H1 (cell line): ENCODE measurements around the gene PLXNA4. TPM values are rescaled to one million over a fixed set of nuclear protein-coding genes. Genes with fewer than 3 reads are reported as not detected.

ENCODE experiments used
- CTCF ChIA-PET: fragments of 300-600 bp; sonication (Branson Sonifier 250); formaldehyde crosslinking; loops from one replicate; lab custom pipeline; 2021; ENCODE audit not compliant: partially characterized antibody; lab: Charles Lee
- POLR2A ChIA-PET: fragments of 300-600 bp; sonication (Branson Sonifier 250); formaldehyde crosslinking; loops from one replicate; lab custom pipeline; 2021; ENCODE audit warnings: inconsistent platforms; ENCODE audit not compliant: partially characterized antibody; lab: Charles Lee
- DNase-seq, 2 experiments: peaks; one replicate each; pipeline versions ENCODE4 v3.0.0 to v3.0.0-alpha.2; 2010 to 2022; ENCODE audit warnings: low spot score in 2 of 2, low read depth in 1 of 2, mixed read lengths in 1 of 2
- FAIRE-seq: peaks from 2 replicates; lab custom pipeline; 2011; peaks lifted over from hg19 to GRCh38; lab: Jason Lieb, UNC
- H2AFZ ChIP-seq: 2 replicates; pipeline ENCODE4 v1.8.1; 2012; ENCODE audit warnings: low read length, inconsistent platforms
- H2AK5ac ChIP-seq: 2 replicates; pipeline ENCODE4 v1.6.1; 2013; ENCODE audit warnings: low read depth, low read length
- H2BK120ac ChIP-seq: replicated peaks from 2 replicates; pipeline ENCODE3; 2013; ENCODE audit warnings: low read depth, low read length, inconsistent platforms
- H2BK12ac ChIP-seq: 2 replicates; pipeline ENCODE4 v1.6.1; 2013; ENCODE audit warnings: low read depth, low read length
- H2BK15ac ChIP-seq: 2 replicates; pipeline ENCODE4 v1.6.1; 2013; ENCODE audit warnings: low read length
- H2BK20ac ChIP-seq: 2 replicates; pipeline ENCODE4 v1.6.1; 2013; ENCODE audit warnings: low read length
- H2BK5ac ChIP-seq: 2 replicates; pipeline ENCODE4 v1.6.1; 2013; ENCODE audit warnings: low read depth, low read length
- H3K14ac ChIP-seq: 2 replicates; pipeline ENCODE4 v1.6.1; 2013; ENCODE audit warnings: inconsistent platforms; ENCODE audit not compliant: insufficient read length
- H3K18ac ChIP-seq: 2 replicates; pipeline ENCODE4 v1.6.1; 2013; ENCODE audit warnings: low read length; ENCODE audit errors: extremely low read depth
- H3K23ac ChIP-seq: 2 replicates; pipeline ENCODE4 v1.6.1; 2013; ENCODE audit warnings: inconsistent platforms; ENCODE audit not compliant: insufficient read length
- H3K23me2 ChIP-seq: 2 replicates; pipeline ENCODE4 v1.6.1; 2013; ENCODE audit warnings: low read depth, low read length
- H3K27ac ChIP-seq: 2 replicates; pipeline ENCODE4 v1.6.1; 2011; ENCODE audit warnings: low read depth, low read length, inconsistent platforms
- H3K27me3 ChIP-seq, 4 experiments: replicated peaks in 1 of 4; 1 replicate in 1 of 4; 2 replicates in 3 of 4; pipeline versions ENCODE4 v1.6.1 to v1.8.1; 2011 to 2013; ENCODE audit warnings: low read length in 3 of 4, mild to moderate bottlenecking in 3 of 4, inconsistent platforms in 2 of 4, mixed read lengths in 2 of 4, moderate library complexity in 1 of 4; ENCODE audit not compliant: control insufficient read depth in 3 of 4, insufficient read depth in 3 of 4; ENCODE audit errors: extremely low read depth in 1 of 4
- H3K36me3 ChIP-seq, 4 experiments: 2 replicates each; pipeline versions ENCODE4 v1.6.1 to v1.8.1; 2011 to 2013; ENCODE audit warnings: mild to moderate bottlenecking in 4 of 4, low read length in 3 of 4, moderate library complexity in 2 of 4, control low read depth in 1 of 4, inconsistent platforms in 1 of 4; ENCODE audit not compliant: insufficient read depth in 4 of 4, control insufficient read depth in 2 of 4
- H3K4ac ChIP-seq: replicated peaks from 2 replicates; pipeline ENCODE3; 2013; ENCODE audit warnings: low read length, low read depth, mixed read lengths, inconsistent platforms; ENCODE audit not compliant: insufficient read length
- H3K4me1 ChIP-seq, 4 experiments: replicated peaks in 1 of 4; 1 replicate in 1 of 4; 2 replicates in 3 of 4; pipeline versions ENCODE4 v1.6.1 to v1.8.1; 2011 to 2013; ENCODE audit warnings: low read length in 3 of 4, inconsistent platforms in 2 of 4, mixed read lengths in 1 of 4; ENCODE audit not compliant: insufficient read depth in 4 of 4, control insufficient read depth in 3 of 4
- H3K4me2 ChIP-seq, 2 experiments: 2 replicates each; pipeline versions ENCODE4 v1.6.1 to v1.8.1; 2011 to 2013; ENCODE audit warnings: low read depth in 2 of 2, low read length in 2 of 2, control low read depth in 1 of 2, inconsistent platforms in 1 of 2, mild to moderate bottlenecking in 1 of 2; ENCODE audit not compliant: insufficient read depth in 1 of 2
- H3K4me3 ChIP-seq, 4 experiments: fragments of 200-600, 300-600 bp in 1 of 4; sonication (generic), shearing (Covaris generic), sonication (Bioruptor Twin) in 1 of 4; 2 replicates each; pipeline versions ENCODE4 v1.5.1 to v1.8.1; 2011 to 2016; ENCODE audit warnings: low read length in 4 of 4, low read depth in 3 of 4, control low read depth in 2 of 4, inconsistent platforms in 2 of 4, mild to moderate bottlenecking in 2 of 4, mixed read lengths in 1 of 4, moderate library complexity in 1 of 4; ENCODE audit not compliant: insufficient read depth in 2 of 4; ENCODE audit errors: extremely low read depth in 1 of 4
- H3K56ac ChIP-seq: replicated peaks from 2 replicates; pipeline ENCODE3; 2013; ENCODE audit warnings: low read depth, mild to moderate bottlenecking, mixed read lengths, low read length, inconsistent platforms; ENCODE audit not compliant: insufficient read length
- H3K79me1 ChIP-seq: 2 replicates; pipeline ENCODE4 v1.6.1; 2013; ENCODE audit warnings: low read depth, low read length, control low read depth
- H3K79me2 ChIP-seq, 2 experiments: 2 replicates each; pipeline versions ENCODE4 v1.6.1 to v1.8.1; 2012 to 2013; ENCODE audit warnings: low read length in 2 of 2, mild to moderate bottlenecking in 2 of 2, inconsistent platforms in 1 of 2; ENCODE audit not compliant: insufficient read depth in 2 of 2, control insufficient read depth in 1 of 2
- H3K9ac ChIP-seq, 4 experiments: replicated peaks in 1 of 4; 1 replicate in 1 of 4; 2 replicates in 3 of 4; pipeline versions ENCODE4 v1.6.1 to v1.8.1; 2011 to 2013; ENCODE audit warnings: low read depth in 3 of 4, low read length in 3 of 4, control low read depth in 2 of 4, mild to moderate bottlenecking in 2 of 4, moderate library complexity in 2 of 4, inconsistent platforms in 1 of 4; ENCODE audit errors: extremely low read depth in 1 of 4
- H3K9me3 ChIP-seq, 2 experiments: 2 replicates each; pipeline versions ENCODE4 v1.6.1 to v1.8.1; 2012 to 2013; ENCODE audit warnings: mild to moderate bottlenecking in 2 of 2, moderate library complexity in 2 of 2, control low read depth in 1 of 2, inconsistent platforms in 1 of 2, low read depth in 1 of 2, low read length in 1 of 2, mixed read lengths in 1 of 2; ENCODE audit not compliant: insufficient read depth in 2 of 2
- H4K20me1 ChIP-seq, 2 experiments: replicated peaks in 1 of 2; 2 replicates each; pipeline versions ENCODE3 to v1.8.1; 2011 to 2013; ENCODE audit warnings: inconsistent platforms in 2 of 2, low read length in 2 of 2, mild to moderate bottlenecking in 1 of 2; ENCODE audit not compliant: insufficient read depth in 2 of 2, control insufficient read depth in 1 of 2
- H4K5ac ChIP-seq: 2 replicates; pipeline ENCODE4 v1.6.1; 2013; ENCODE audit warnings: low read length, low read depth, mixed read lengths, inconsistent platforms; ENCODE audit not compliant: insufficient read length
- H4K8ac ChIP-seq: 2 replicates; pipeline ENCODE4 v1.8.0; 2013; ENCODE audit warnings: mild to moderate bottlenecking, moderate library complexity, low read length, inconsistent platforms; ENCODE audit not compliant: insufficient read depth; ENCODE audit errors: extremely low read depth
- H4K91ac ChIP-seq: replicated peaks from 2 replicates; pipeline ENCODE3; 2013; ENCODE audit warnings: low read length, mixed read lengths, inconsistent platforms; ENCODE audit not compliant: insufficient read length
- CEBPB ChIP-seq: IDR thresholded peaks from 2 replicates; pipeline ENCODE4 v1.6.1; 2012; ENCODE audit warnings: low read depth, low read length
- EP300 ChIP-seq, 2 experiments: IDR thresholded peaks; 1 replicate in 1 of 2; 2 replicates in 1 of 2; pipeline ENCODE4 v1.6.1; 2011 to 2012; ENCODE audit warnings: low read depth in 2 of 2, low read length in 2 of 2, mild to moderate bottlenecking in 2 of 2, borderline replicate concordance in 1 of 2, inconsistent platforms in 1 of 2, moderate library complexity in 1 of 2
- HDAC6 ChIP-seq: IDR thresholded peaks from one replicate; pipeline ENCODE4 v1.7.1; 2012; ENCODE audit warnings: low read depth, mild to moderate bottlenecking, inconsistent platforms, low read length, moderate library complexity
- RNF2 ChIP-seq: fragments of 200-900, 300-1000 bp; sonication (generic); IDR thresholded peaks from 2 replicates; pipeline ENCODE4 v1.7.1; 2016; ENCODE audit warnings: borderline replicate concordance, low read depth, mild to moderate bottlenecking, antibody characterized with exemption, low read length; ENCODE audit not compliant: poor library complexity, severe bottlenecking; ENCODE audit errors: missing control alignments
- RXRA ChIP-seq: IDR thresholded peaks from 2 replicates; pipeline ENCODE4 v1.6.1; 2011; ENCODE audit warnings: low read depth, mild to moderate bottlenecking, low read length, moderate library complexity; ENCODE audit not compliant: insufficient read depth
- SIN3A ChIP-seq, 2 experiments: IDR thresholded peaks in 1 of 2; conservative IDR thresholded peaks in 1 of 2; 2 replicates each; pipeline ENCODE4 v1.6.1; 2011 to 2012; ENCODE audit warnings: low read length in 2 of 2, improper control_type of control experiment in 1 of 2, low read depth in 1 of 2, mild to moderate bottlenecking in 1 of 2
- SUZ12 ChIP-seq: fragments of 200-600 bp; sonication (generic); IDR thresholded peaks from 2 replicates; pipeline ENCODE4 v1.6.1; 2012; ENCODE audit warnings: mild to moderate bottlenecking, inconsistent platforms, low read length, moderate library complexity, mixed read lengths
- TAF1 ChIP-seq: IDR thresholded peaks from 2 replicates; pipeline ENCODE4 v1.6.1; 2011; ENCODE audit warnings: mild to moderate bottlenecking, low read depth, low read length
- TAF7 ChIP-seq: optimal IDR thresholded peaks from 2 replicates; pipeline ENCODE3; 2011; ENCODE audit warnings: low read depth, mild to moderate bottlenecking, inconsistent platforms, low read length, moderate library complexity, borderline replicate concordance
- WGBS, 2 experiments: shearing (Covaris generic) in 1 of 2; methylation state at CpG; one replicate each; pipeline versions ENCODE4 v1.1.6 to v1.1.7; 2013 to 2015; ENCODE audit warnings: low lambda C conversion rate in 2 of 2, mixed read lengths in 2 of 2, inconsistent platforms in 1 of 2, low coverage in 1 of 2, missing lambda C conversion rate in 1 of 2; ENCODE audit not compliant: insufficient replicate concordance in 2 of 2, insufficient coverage in 1 of 2, insufficient read length in 1 of 2; ENCODE audit errors: extremely low coverage in 1 of 2, missing lambda C conversion rate in 1 of 2; 5-methylcytosine and 5-hydroxymethylcytosine counted together
- polyA plus RNA-seq, 7 experiments: library from polyadenylated mRNA; depleted of rRNA in 3 of 7; stranded (reverse) in 5 of 7; unstranded in 2 of 7; fragments of >200 nt in 5 of 7; fragments of 200-250 nt in 2 of 7; gene quantifications; 1 replicate in 5 of 7; 2 replicates in 1 of 7; 4 replicates in 1 of 7; pipeline versions ENCODE4 v1.2.1 to v1.2.3, GENCODE V29; 2011 to 2013; ENCODE audit warnings: missing spikeins in 2 of 7, mixed read lengths in 2 of 7
- total RNA-seq: library from RNA; stranded (reverse); fragmentation: NEBNext Ultra II Directional; extraction: Animal tissue kit (Norgen Biotek cat#: 25700); gene quantifications from 2 replicates; pipeline ENCODE4 v1.2.1, GENCODE V29; 2021
- TF ChIP-seq, protein P1 (sequence below), 3 experiments: IDR thresholded peaks; 1 replicate in 2 of 3; 2 replicates in 1 of 3; pipeline versions ENCODE4 v1.5.1 to v1.6.1; 2011; ENCODE audit warnings: low read length in 3 of 3, mild to moderate bottlenecking in 3 of 3, inconsistent platforms in 2 of 3, low read depth in 1 of 3, moderate library complexity in 1 of 3; ENCODE audit not compliant: insufficient read depth in 1 of 3; ENCODE audit errors: control extremely low read depth in 1 of 3

PLXNA4 gene
- total and polyA plus RNA-seq, 2 of the 8 experiments (the other 6 are each of a cell fraction or from before 2014, with no cell fraction given) = 0.76 to 0.79 TPM

DNA sequence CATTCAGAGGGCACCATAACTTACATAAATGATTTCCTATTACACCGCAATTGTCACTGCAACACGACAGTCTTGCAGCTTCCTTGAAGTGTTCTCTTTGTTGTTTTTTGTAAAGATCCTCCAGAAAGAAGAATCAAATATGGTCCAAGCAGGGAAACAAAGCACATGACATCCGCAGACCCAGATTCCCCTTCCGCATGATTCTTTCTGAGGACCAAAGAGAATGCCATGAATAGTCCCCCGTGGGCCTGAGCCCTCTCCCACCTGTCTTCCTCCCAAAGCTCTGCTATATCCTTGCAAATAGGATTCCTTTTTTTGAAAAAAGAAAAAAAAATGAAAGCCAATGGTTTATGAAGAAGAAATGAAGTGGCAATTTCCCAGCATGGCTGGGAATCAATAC is 10.8 kb downstream of the PLXNA4 start:
- Histone ChIP-seq H3K4me2 (no peak overlapping the region), H3K4me3 (no peak overlapping the region), H3K56ac (no peak overlapping the region), H2AK5ac (no peak overlapping the region), H3K9ac (no peak overlapping the region), H3K18ac (no peak overlapping the region), H3K9me3 (no peaks in the 10 kb centered on the region), H4K8ac (no peak overlapping the region), H2BK12ac (no peak overlapping the region), H4K91ac (no peak overlapping the region), H3K4ac (no peak overlapping the region), H3K14ac (no peak overlapping the region), H3K27me3 (peaks cover 0 to 23% (median 8%) of the 10 kb centered on the region in 4 experiments; a peak in 5 of 7 replicates), H3K27ac (no peak overlapping the region), H2BK5ac (no peak overlapping the region), H2AFZ (no peak overlapping the region), H3K79me2 (no peaks in the 10 kb centered on the region), H3K36me3 (no peaks in the 10 kb centered on the region), H2BK15ac (no peak overlapping the region), H4K20me1 (no peaks in the 10 kb centered on the region), H3K4me1 (peaks cover 0 to 7% (median 2%) of the 10 kb centered on the region in 4 experiments; a peak in 1 of 7 replicates), H4K5ac (no peak overlapping the region), H2BK120ac (no peak overlapping the region), H3K23ac (no peak overlapping the region), H2BK20ac (no peak overlapping the region), H3K23me2 (peaks cover 3% of the 10 kb centered on the region; the same call in 1 of the 2 replicates), H3K79me1 (no peaks in the 10 kb centered on the region)
- POLR2A ChIA-PET = interaction anchor here (0.7 kb wide), 1 partner anchor 570 kb away, joined by 3 read pairs; no protein-coding TSS in a partner anchor
- DNase-seq = no peak
- CTCF ChIA-PET = interaction anchor here (0.6 to 2.4 kb wide), 10 partner anchors 9 to 270 kb away, joined by 3 to 12 read pairs (median 4); no protein-coding TSS in a partner anchor
- 79% methylated on average over 5 of the region's 5 CpGs; no CpG with 5 or more reads in 1 of the 2 experiments for WGBS, 2 experiments
- no peak for FAIRE-seq
- TF ChIP-seq TAF7 (no peak), HDAC6 (no peak), CEBPB (no peak), RXRA (no peak), EP300 (IDR thresholded peaks at IDR 0.05; ENCODE audit: borderline replicate concordance in 1 of 2, low read depth in 2 of 2, low read length in 2 of 2) (no peak), SUZ12 (no peak), SIN3A (conservative IDR thresholded peaks at IDR 0.05 in 1 of 2, IDR thresholded peaks at IDR 0.05 in 1 of 2; ENCODE audit: low read depth in 1 of 2, low read length in 2 of 2) (no peak), TAF1 (no peak), RNF2 (no peak)
- TF ChIP-seq, protein P1, sequence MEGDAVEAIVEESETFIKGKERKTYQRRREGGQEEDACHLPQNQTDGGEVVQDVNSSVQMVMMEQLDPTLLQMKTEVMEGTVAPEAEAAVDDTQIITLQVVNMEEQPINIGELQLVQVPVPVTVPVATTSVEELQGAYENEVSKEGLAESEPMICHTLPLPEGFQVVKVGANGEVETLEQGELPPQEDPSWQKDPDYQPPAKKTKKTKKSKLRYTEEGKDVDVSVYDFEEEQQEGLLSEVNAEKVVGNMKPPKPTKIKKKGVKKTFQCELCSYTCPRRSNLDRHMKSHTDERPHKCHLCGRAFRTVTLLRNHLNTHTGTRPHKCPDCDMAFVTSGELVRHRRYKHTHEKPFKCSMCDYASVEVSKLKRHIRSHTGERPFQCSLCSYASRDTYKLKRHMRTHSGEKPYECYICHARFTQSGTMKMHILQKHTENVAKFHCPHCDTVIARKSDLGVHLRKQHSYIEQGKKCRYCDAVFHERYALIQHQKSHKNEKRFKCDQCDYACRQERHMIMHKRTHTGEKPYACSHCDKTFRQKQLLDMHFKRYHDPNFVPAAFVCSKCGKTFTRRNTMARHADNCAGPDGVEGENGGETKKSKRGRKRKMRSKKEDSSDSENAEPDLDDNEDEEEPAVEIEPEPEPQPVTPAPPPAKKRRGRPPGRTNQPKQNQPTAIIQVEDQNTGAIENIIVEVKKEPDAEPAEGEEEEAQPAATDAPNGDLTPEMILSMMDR (IDR thresholded peaks at IDR 0.05; ENCODE audit: control extremely low read depth in 1 of 3, insufficient read depth in 1 of 3, low read depth in 1 of 3, low read length in 3 of 3) = no peak
